HEK293 (cell line): ENCODE measurements around the gene LAD1.

ENCODE experiments used
- KLF16 ChIP-seq: fragments of 450-650 bp; formaldehyde crosslinking; IDR thresholded peaks from 2 replicates; pipeline ENCODE4 v1.5.1; 2017; ENCODE audit warnings: missing biosample characterization, missing genetic modification characterization
- KLF8 ChIP-seq: fragments of 450-650 bp; formaldehyde crosslinking; IDR thresholded peaks from 2 replicates; pipeline ENCODE4 v1.5.1; 2016; ENCODE audit warnings: missing biosample characterization, missing genetic modification characterization
- TCF7L2 ChIP-seq: IDR thresholded peaks from 2 replicates; pipeline ENCODE4 v1.6.1; 2011; ENCODE audit warnings: low read depth, mild to moderate bottlenecking, inconsistent platforms, low read length, moderate library complexity, borderline replicate concordance
- ZNF335 ChIP-seq: fragments of 450-650 bp; formaldehyde crosslinking; conservative IDR thresholded peaks from 2 replicates; pipeline ENCODE4 v1.5.1; 2016; ENCODE audit warnings: missing biosample characterization, missing genetic modification characterization
- ZNF549 ChIP-seq: fragments of 450-650 bp; IDR thresholded peaks from 2 replicates; pipeline ENCODE4 v1.5.1; 2018; ENCODE audit warnings: missing biosample characterization, missing genetic modification characterization, mild to moderate bottlenecking, inconsistent platforms, moderate library complexity
- ZNF664 ChIP-seq: fragments of 450-650 bp; formaldehyde crosslinking; IDR thresholded peaks from 2 replicates; pipeline ENCODE4 v1.5.1; 2016; ENCODE audit warnings: missing biosample characterization, missing genetic modification characterization
- ZNF747 ChIP-seq: fragments of 450-650 bp; formaldehyde crosslinking; IDR thresholded peaks from 2 replicates; pipeline ENCODE4 v1.5.1; 2016; ENCODE audit warnings: missing biosample characterization, missing genetic modification characterization
- TF ChIP-seq, protein P1 (sequence below): fragments of 450-650 bp; formaldehyde crosslinking; IDR thresholded peaks from 2 replicates; pipeline ENCODE4 v1.5.1; 2016; ENCODE audit warnings: missing biosample characterization, missing genetic modification characterization
- TF ChIP-seq, protein P2 (sequence below): fragments of 450-650 bp; formaldehyde crosslinking; conservative IDR thresholded peaks from 2 replicates; pipeline ENCODE4 v1.5.1; 2016; ENCODE audit warnings: low read depth, missing biosample characterization, missing genetic modification characterization
- TF ChIP-seq, protein P3 (sequence below): fragments of 450-650 bp; formaldehyde crosslinking; IDR thresholded peaks from 2 replicates; pipeline ENCODE4 v1.5.1; 2016; ENCODE audit warnings: missing biosample characterization, missing genetic modification characterization, borderline replicate concordance
- TF ChIP-seq, protein P4 (sequence below): fragments of 450-650 bp; formaldehyde crosslinking; IDR thresholded peaks from 2 replicates; pipeline ENCODE4 v1.5.1; 2016; ENCODE audit warnings: missing biosample characterization, missing genetic modification characterization
- TF ChIP-seq, protein P5 (sequence below): fragments of 450-650 bp; formaldehyde crosslinking; IDR thresholded peaks from 2 replicates; pipeline ENCODE4 v1.5.1; 2016; ENCODE audit warnings: missing biosample characterization, missing genetic modification characterization

DNA sequence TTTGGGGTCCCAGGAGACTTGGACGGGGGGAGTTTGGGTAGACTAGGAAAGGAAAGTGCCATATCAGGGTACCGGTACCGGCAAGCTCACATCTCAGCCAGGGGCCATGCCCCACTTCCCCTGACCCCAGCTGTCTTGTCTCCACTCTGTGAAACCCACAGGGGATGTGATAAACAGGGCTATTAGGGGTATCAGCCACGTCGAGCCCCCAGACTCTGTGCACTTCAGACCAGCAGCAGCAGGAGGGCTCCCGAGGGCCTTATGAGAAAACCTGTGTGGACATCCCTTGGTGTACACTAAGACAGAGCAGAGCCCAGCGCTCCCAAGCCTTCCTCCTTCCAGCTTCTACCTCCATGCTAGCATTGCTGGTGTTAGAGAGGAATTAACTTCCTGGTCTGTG is 68.0 kb downstream of the LAD1 start:
- TF ChIP-seq, protein P1, sequence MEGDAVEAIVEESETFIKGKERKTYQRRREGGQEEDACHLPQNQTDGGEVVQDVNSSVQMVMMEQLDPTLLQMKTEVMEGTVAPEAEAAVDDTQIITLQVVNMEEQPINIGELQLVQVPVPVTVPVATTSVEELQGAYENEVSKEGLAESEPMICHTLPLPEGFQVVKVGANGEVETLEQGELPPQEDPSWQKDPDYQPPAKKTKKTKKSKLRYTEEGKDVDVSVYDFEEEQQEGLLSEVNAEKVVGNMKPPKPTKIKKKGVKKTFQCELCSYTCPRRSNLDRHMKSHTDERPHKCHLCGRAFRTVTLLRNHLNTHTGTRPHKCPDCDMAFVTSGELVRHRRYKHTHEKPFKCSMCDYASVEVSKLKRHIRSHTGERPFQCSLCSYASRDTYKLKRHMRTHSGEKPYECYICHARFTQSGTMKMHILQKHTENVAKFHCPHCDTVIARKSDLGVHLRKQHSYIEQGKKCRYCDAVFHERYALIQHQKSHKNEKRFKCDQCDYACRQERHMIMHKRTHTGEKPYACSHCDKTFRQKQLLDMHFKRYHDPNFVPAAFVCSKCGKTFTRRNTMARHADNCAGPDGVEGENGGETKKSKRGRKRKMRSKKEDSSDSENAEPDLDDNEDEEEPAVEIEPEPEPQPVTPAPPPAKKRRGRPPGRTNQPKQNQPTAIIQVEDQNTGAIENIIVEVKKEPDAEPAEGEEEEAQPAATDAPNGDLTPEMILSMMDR (tag by site-specific recombination), result no peak
- TF ChIP-seq, protein P2, sequence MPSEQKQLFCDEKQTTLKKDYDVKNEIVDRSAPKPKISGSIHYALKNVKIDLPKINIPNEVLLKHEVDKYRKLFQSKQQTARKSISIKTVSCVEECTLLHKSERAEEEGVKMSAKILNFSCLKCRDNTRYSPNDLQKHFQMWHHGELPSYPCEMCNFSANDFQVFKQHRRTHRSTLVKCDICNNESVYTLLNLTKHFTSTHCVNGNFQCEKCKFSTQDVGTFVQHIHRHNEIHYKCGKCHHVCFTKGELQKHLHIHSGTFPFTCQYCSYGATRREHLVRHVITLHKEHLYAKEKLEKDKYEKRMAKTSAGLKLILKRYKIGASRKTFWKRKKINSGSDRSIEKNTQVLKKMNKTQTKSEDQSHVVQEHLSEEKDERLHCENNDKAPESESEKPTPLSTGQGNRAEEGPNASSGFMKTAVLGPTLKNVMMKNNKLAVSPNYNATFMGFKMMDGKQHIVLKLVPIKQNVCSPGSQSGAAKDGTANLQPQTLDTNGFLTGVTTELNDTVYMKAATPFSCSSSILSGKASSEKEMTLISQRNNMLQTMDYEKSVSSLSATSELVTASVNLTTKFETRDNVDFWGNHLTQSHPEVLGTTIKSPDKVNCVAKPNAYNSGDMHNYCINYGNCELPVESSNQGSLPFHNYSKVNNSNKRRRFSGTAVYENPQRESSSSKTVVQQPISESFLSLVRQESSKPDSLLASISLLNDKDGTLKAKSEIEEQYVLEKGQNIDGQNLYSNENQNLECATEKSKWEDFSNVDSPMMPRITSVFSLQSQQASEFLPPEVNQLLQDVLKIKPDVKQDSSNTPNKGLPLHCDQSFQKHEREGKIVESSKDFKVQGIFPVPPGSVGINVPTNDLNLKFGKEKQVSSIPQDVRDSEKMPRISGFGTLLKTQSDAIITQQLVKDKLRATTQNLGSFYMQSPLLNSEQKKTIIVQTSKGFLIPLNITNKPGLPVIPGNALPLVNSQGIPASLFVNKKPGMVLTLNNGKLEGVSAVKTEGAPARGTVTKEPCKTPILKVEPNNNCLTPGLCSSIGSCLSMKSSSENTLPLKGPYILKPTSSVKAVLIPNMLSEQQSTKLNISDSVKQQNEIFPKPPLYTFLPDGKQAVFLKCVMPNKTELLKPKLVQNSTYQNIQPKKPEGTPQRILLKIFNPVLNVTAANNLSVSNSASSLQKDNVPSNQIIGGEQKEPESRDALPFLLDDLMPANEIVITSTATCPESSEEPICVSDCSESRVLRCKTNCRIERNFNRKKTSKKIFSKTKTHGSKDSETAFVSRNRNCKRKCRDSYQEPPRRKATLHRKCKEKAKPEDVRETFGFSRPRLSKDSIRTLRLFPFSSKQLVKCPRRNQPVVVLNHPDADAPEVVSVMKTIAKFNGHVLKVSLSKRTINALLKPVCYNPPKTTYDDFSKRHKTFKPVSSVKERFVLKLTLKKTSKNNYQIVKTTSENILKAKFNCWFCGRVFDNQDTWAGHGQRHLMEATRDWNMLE, result no peak
- TF ChIP-seq ZNF549 (no peak), ZNF664 (tag by site-specific recombination) (no peak), TCF7L2 (no peak), ZNF747 (tag by site-specific recombination) (no peak), KLF16 (no peak), ZNF335 (tag by site-specific recombination) (no peak), KLF8 (no peak)
- TF ChIP-seq, protein P3, sequence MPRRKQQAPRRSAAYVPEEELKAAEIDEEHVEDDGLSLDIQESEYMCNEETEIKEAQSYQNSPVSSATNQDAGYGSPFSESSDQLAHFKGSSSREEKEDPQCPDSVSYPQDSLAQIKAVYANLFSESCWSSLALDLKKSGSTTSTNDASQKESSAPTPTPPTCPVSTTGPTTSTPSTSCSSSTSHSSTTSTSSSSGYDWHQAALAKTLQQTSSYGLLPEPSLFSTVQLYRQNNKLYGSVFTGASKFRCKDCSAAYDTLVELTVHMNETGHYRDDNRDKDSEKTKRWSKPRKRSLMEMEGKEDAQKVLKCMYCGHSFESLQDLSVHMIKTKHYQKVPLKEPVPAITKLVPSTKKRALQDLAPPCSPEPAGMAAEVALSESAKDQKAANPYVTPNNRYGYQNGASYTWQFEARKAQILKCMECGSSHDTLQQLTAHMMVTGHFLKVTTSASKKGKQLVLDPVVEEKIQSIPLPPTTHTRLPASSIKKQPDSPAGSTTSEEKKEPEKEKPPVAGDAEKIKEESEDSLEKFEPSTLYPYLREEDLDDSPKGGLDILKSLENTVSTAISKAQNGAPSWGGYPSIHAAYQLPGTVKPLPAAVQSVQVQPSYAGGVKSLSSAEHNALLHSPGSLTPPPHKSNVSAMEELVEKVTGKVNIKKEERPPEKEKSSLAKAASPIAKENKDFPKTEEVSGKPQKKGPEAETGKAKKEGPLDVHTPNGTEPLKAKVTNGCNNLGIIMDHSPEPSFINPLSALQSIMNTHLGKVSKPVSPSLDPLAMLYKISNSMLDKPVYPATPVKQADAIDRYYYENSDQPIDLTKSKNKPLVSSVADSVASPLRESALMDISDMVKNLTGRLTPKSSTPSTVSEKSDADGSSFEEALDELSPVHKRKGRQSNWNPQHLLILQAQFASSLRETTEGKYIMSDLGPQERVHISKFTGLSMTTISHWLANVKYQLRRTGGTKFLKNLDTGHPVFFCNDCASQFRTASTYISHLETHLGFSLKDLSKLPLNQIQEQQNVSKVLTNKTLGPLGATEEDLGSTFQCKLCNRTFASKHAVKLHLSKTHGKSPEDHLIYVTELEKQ (tag by site-specific recombination), result no peak
- TF ChIP-seq, protein P4, sequence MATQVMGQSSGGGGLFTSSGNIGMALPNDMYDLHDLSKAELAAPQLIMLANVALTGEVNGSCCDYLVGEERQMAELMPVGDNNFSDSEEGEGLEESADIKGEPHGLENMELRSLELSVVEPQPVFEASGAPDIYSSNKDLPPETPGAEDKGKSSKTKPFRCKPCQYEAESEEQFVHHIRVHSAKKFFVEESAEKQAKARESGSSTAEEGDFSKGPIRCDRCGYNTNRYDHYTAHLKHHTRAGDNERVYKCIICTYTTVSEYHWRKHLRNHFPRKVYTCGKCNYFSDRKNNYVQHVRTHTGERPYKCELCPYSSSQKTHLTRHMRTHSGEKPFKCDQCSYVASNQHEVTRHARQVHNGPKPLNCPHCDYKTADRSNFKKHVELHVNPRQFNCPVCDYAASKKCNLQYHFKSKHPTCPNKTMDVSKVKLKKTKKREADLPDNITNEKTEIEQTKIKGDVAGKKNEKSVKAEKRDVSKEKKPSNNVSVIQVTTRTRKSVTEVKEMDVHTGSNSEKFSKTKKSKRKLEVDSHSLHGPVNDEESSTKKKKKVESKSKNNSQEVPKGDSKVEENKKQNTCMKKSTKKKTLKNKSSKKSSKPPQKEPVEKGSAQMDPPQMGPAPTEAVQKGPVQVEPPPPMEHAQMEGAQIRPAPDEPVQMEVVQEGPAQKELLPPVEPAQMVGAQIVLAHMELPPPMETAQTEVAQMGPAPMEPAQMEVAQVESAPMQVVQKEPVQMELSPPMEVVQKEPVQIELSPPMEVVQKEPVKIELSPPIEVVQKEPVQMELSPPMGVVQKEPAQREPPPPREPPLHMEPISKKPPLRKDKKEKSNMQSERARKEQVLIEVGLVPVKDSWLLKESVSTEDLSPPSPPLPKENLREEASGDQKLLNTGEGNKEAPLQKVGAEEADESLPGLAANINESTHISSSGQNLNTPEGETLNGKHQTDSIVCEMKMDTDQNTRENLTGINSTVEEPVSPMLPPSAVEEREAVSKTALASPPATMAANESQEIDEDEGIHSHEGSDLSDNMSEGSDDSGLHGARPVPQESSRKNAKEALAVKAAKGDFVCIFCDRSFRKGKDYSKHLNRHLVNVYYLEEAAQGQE (tag by site-specific recombination), result no peak
- TF ChIP-seq, protein P5, sequence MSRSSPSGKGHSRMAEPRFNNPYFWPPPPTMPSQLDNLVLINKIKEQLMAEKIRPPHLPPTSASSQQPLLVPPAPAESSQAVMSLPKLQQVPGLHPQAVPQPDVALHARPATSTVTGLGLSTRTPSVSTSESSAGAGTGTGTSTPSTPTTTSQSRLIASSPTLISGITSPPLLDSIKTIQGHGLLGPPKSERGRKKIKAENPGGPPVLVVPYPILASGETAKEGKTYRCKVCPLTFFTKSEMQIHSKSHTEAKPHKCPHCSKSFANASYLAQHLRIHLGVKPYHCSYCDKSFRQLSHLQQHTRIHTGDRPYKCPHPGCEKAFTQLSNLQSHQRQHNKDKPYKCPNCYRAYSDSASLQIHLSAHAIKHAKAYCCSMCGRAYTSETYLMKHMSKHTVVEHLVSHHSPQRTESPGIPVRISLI (tag by site-specific recombination), result no peak
